Ishikawa (cell line): ENCODE results near the gene IL2RA.

Source experiments
- EGR1 ChIP-seq: IDR thresholded peaks from 2 replicates; pipeline ENCODE4 v1.6.1; 2012
- EP300 ChIP-seq: IDR thresholded peaks from 2 replicates; pipeline ENCODE4 v1.6.1; 2012; ENCODE audit warnings: borderline replicate concordance
- MAX ChIP-seq: IDR thresholded peaks from 2 replicates; pipeline ENCODE4 v1.6.1; 2012
- REST ChIP-seq: IDR thresholded peaks from 2 replicates; pipeline ENCODE4 v1.6.1; 2012; ENCODE audit warnings: low read depth, mild to moderate bottlenecking
- TAF1 ChIP-seq: IDR thresholded peaks from 2 replicates; pipeline ENCODE4 v1.6.1; 2012; ENCODE audit warnings: low read depth, mild to moderate bottlenecking
- TCF12 ChIP-seq: IDR thresholded peaks from 2 replicates; pipeline ENCODE4 v1.6.1; 2012; ENCODE audit warnings: low read depth
- TEAD4 ChIP-seq: IDR thresholded peaks from 2 replicates; pipeline ENCODE4 v1.6.1; 2012
- YY1 ChIP-seq: IDR thresholded peaks from 2 replicates; pipeline ENCODE4 v1.6.1; 2012; ENCODE audit warnings: low read depth

DNA sequence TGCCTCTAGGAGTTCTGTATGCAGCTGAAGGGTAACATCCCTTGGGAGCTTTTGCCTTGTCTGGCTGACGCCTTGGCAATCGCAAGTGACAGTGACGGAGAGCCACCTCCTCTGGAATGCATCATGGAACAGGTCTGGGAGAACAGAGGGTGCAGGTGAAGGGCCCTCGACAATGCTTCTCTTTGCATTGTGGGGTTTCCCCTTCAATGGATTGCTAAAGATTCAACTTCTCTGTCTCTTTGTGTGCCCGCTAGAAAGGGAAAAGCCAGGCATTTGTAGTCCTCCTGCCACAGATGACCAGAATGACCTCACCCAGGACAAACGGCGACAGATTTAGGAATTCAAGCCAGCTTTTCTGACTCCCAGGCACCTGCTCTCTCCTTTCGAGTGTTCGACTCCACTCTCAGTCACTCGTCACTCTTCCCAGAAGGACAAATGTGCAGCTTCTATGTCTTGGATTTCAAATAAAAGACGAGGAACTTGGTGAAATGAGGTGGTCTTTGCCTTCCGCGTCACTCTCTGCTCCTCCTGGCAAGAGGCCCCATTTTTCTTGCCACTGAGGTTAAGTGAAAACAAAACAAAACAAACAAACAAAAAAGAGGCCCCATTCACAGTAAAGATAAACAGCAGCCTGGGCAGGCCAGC, 26.1 kb downstream of the IL2RA start:
- TF ChIP-seq EGR1 (no peak), TAF1 (no peak), YY1 (no peak), EP300 (no peak), TCF12 (no peak), MAX (no peak), REST (no peak), TEAD4 (no peak)
